Measurements from ENCODE around the gene CFAP54. TPM values are rescaled to one million over a fixed set of nuclear protein-coding genes. Genes with fewer than 3 reads are reported as not detected.

Gene CFAP54
- polyA plus RNA-seq, 1 of the 3 experiments (the other 2 are of a cell fraction): 0.87 TPM

DNA sequence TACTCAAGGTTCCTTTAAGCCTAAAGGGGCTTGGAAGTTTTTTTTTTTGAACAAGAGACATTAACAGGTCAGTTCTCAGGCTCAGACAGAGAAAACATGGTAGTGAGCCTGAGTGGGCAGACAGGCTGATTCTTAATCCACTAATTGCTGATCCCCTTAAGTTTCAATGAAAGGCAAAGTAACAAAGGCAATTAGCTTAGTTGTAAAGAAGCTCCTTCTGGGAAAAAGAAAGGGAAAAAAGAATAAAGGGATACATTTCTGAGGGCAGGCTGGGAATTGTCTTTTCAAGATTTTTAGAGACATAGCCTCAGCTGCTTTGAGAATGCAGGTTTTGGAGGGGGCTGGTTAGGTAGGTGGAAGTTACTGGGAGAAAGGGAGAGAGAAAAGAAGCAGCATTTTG, 133.8 kb downstream of the CFAP54 start:
- ChIA-PET POLR2A (no interaction called here), CTCF (interaction anchor here (0.6 kb wide), 1 partner anchor 570 kb away, joined by 5 read pairs; no protein-coding TSS in a partner anchor)
- DNase-seq: no peak
- Histone ChIP-seq H3K79me2 (ENCODE audit: insufficient read depth) (no peaks in the 10 kb centered on the region), H3K9me3 (no peaks in the 10 kb centered on the region), H4K20me1 (ENCODE audit: insufficient read depth) (no peaks in the 10 kb centered on the region), H3K36me3 (replicated peaks in 1 of 2; ENCODE audit: control insufficient read depth in 1 of 2, insufficient read depth in 2 of 2, low read length in 1 of 2) (no peaks in the 10 kb centered on the region), H3K9me2 (no peaks in the 10 kb centered on the region), H3F3A (replicated peaks; ENCODE audit: insufficient read depth) (no peaks in the 10 kb centered on the region), H3K4me2 (no peak overlapping the region), H3K9ac (no peak overlapping the region), H3K4me3 (ENCODE audit: low read depth in 2 of 2, low read length in 1 of 2) (no peak overlapping the region), H2AFZ (ENCODE audit: low read depth) (no peak overlapping the region), H3K4me1 (ENCODE audit: control insufficient read depth in 1 of 2, insufficient read depth in 2 of 2, low read depth in 1 of 2, low read length in 1 of 2) (no peaks in the 10 kb centered on the region), H3K27ac (ENCODE audit: low read depth in 2 of 2, low read length in 1 of 2) (no peak overlapping the region), H3K27me3 (ENCODE audit: insufficient read depth) (no peaks in the 10 kb centered on the region)
- TF ChIP-seq FOXJ3 (CRISPR knock-in tag; IDR thresholded peaks at IDR 0.05): no peak
- no peak for TF ChIP-seq MXI1 (IDR thresholded peaks at IDR 0.05; ENCODE audit: low read depth, low read length)
- TF ChIP-seq, protein P1, sequence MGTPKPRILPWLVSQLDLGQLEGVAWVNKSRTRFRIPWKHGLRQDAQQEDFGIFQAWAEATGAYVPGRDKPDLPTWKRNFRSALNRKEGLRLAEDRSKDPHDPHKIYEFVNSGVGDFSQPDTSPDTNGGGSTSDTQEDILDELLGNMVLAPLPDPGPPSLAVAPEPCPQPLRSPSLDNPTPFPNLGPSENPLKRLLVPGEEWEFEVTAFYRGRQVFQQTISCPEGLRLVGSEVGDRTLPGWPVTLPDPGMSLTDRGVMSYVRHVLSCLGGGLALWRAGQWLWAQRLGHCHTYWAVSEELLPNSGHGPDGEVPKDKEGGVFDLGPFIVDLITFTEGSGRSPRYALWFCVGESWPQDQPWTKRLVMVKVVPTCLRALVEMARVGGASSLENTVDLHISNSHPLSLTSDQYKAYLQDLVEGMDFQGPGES (IDR thresholded peaks at IDR 0.05; ENCODE audit: low read depth, low read length): no peak
- TF ChIP-seq TAF1 (IDR thresholded peaks at IDR 0.05; ENCODE audit: borderline replicate concordance, low read depth, low read length): no peak
- no peak for TF ChIP-seq TEAD4 (IDR thresholded peaks at IDR 0.05; ENCODE audit: borderline replicate concordance, insufficient read depth)
- TF ChIP-seq SMC3 (IDR thresholded peaks at IDR 0.05; ENCODE audit: low read depth, low read length): no peak
- TF ChIP-seq, protein P2, sequence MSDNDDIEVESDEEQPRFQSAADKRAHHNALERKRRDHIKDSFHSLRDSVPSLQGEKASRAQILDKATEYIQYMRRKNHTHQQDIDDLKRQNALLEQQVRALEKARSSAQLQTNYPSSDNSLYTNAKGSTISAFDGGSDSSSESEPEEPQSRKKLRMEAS (IDR thresholded peaks at IDR 0.05; ENCODE audit: low read depth): no peak
- TF ChIP-seq, protein P3, sequence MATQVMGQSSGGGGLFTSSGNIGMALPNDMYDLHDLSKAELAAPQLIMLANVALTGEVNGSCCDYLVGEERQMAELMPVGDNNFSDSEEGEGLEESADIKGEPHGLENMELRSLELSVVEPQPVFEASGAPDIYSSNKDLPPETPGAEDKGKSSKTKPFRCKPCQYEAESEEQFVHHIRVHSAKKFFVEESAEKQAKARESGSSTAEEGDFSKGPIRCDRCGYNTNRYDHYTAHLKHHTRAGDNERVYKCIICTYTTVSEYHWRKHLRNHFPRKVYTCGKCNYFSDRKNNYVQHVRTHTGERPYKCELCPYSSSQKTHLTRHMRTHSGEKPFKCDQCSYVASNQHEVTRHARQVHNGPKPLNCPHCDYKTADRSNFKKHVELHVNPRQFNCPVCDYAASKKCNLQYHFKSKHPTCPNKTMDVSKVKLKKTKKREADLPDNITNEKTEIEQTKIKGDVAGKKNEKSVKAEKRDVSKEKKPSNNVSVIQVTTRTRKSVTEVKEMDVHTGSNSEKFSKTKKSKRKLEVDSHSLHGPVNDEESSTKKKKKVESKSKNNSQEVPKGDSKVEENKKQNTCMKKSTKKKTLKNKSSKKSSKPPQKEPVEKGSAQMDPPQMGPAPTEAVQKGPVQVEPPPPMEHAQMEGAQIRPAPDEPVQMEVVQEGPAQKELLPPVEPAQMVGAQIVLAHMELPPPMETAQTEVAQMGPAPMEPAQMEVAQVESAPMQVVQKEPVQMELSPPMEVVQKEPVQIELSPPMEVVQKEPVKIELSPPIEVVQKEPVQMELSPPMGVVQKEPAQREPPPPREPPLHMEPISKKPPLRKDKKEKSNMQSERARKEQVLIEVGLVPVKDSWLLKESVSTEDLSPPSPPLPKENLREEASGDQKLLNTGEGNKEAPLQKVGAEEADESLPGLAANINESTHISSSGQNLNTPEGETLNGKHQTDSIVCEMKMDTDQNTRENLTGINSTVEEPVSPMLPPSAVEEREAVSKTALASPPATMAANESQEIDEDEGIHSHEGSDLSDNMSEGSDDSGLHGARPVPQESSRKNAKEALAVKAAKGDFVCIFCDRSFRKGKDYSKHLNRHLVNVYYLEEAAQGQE (IDR thresholded peaks at IDR 0.05; ENCODE audit: low read depth, low read length): no peak
- no peak for TF ChIP-seq NFIC (IDR thresholded peaks at IDR 0.05; ENCODE audit: borderline replicate concordance)
- TF ChIP-seq, protein P4, sequence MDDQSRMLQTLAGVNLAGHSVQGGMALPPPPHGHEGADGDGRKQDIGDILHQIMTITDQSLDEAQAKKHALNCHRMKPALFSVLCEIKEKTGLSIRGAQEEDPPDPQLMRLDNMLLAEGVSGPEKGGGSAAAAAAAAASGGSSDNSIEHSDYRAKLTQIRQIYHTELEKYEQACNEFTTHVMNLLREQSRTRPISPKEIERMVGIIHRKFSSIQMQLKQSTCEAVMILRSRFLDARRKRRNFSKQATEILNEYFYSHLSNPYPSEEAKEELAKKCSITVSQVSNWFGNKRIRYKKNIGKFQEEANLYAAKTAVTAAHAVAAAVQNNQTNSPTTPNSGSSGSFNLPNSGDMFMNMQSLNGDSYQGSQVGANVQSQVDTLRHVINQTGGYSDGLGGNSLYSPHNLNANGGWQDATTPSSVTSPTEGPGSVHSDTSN (IDR thresholded peaks at IDR 0.05): no peak
- TF ChIP-seq SIN3A (IDR thresholded peaks at IDR 0.05; ENCODE audit: borderline replicate concordance, low read depth, low read length): no peak
- no peak for TF ChIP-seq GABPA (IDR thresholded peaks at IDR 0.05; ENCODE audit: low read depth)
